GM15510 (cell line): ENCODE measurements around the gene POLRMT.

Experiments used
- POLR2A ChIP-seq: IDR thresholded peaks from 3 replicates; pipeline ENCODE4 v1.6.1; 2011; ENCODE audit warnings: borderline replicate concordance; ENCODE audit not compliant: insufficient read length; ENCODE audit errors: extremely low read depth

Gene POLRMT

DNA sequence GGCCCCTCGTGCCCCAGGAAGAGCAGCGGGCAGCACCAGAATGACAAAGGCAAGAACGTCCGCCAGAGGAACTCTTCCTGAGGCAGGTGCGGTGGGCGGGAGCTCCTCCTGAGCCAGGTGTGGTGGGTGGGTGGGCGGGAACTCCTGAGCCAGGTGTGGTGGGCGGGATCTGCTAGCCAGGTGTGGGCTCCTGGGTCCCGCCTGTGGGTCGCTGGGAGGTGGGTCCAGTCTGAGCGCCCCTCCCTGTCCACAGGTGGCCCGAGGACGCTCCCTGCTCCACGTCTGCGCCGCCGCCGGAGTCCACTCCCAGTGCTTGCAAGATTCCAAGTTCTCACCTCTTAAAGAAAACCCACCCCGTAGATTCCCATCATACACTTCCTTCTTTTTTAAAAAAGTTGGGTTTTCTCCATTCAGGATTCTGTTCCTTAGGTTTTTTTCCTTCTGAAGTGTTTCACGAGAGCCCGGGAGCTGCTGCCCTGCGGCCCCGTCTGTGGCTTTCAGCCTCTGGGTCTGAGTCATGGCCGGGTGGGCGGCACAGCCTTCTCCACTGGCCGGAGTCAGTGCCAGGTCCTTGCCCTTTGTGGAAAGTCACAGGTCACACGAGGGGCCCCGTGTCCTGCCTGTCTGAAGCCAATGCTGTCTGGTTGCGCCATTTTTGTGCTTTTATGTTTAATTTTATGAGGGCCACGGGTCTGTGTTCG is 50.7 kb downstream of the POLRMT start:
- TF ChIP-seq POLR2A: no peak

- no peak for TF ChIP-seq POLR2A
Measured at GRCh38 chr19:581399-582111, 51.8 kb downstream of the POLRMT start.

- TF ChIP-seq POLR2A: no peak
Measured at GRCh38 chr19:580274-580835, 53.0 kb downstream of the POLRMT start.

- no peak for TF ChIP-seq POLR2A
Measured at GRCh38 chr19:579842-580155, 53.5 kb downstream of the POLRMT start.

DNA sequence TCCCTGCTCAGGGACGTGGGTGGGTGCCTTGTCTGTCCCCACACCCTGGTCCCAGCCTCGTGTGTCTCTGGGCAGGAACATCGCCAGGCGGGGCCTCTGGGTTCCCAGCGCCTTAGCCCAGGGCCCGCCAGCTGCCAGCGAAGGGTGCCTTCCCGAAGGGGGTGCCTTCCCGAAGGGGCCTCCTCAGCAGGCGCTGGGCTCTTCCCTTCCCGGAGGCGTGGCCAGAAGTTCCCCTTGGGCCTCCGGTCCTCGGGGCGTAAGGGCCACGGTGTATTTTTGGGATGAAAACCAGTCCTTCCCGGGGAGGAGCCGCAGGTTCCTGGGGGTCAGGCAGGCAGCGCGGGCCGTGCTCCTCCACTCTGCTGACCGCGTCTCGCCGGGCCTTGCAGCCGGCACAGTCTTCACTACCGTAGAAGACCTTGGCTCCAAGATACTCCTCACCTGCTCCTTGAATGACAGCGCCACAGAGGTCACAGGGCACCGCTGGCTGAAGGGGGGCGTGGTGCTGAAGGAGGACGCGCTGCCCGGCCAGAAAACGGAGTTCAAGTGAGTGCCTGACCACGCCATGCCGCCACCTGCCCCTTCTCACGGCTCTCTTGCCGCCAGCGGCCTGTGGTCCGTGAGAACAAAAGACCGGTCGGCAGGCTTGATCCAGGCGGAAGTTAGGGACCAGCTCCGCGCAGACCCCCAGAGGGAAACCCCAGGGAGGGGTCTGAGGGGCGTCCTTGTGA is 54.1 kb downstream of the POLRMT start:
- no peak for TF ChIP-seq POLR2A

GRCh38 chr19:577439-578392 is 55.6 kb downstream of the POLRMT start:
- TF ChIP-seq POLR2A: no peak

- no peak for TF ChIP-seq POLR2A
Measured at GRCh38 chr19:576768-577438, 56.4 kb downstream of the POLRMT start.

DNA sequence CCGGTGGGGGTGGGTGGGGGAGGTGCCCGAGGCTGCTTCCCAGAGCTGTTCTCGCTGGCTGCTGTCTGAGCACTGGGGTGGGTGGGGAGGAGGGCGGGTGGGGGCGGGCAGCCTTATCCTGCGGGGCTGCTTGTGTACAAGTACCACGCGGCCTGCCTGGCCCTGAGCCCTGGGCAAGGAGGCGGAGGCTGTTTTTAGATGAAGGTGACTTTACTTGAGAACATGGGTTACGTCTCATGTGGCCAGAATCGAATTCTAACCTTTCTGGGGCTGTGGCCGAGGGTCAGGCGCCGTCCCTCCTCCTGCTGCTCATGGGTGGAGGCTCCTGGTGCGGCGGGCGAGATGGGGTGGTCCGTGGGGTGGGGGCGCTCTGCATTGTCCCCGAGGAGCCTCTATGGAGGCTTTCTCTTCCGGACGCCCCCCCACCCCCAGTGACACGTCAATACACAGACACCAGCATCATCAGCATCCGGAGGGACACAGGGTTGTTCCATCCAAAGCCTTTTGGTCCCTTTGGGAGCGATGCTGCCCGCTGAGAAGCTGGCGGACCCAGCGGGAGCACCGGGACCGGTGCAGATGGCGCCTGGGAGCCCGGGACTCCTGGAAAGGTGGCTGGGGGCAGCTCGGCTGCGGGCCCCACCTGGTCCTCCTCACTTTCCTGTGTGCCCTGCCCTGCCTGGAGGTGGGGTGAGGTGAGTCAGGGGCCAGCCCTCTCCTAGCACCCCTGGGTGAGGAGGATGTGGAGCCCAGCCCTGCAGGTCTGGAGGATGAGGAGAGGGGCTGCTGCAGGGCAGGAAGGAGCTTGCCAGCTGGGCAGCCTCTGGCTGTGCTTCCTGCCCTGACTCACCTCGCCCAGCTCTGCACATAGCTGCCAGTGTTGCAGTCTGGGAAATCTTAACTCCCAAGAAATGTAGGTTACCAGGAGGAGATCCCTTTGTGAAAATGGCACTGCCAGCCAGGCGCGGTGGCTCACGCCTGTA is 57.5 kb downstream of the POLRMT start:
- TF ChIP-seq POLR2A: no peak

GRCh38 chr19:574658-575526 is 58.4 kb downstream of the POLRMT start:
- no peak for TF ChIP-seq POLR2A

DNA sequence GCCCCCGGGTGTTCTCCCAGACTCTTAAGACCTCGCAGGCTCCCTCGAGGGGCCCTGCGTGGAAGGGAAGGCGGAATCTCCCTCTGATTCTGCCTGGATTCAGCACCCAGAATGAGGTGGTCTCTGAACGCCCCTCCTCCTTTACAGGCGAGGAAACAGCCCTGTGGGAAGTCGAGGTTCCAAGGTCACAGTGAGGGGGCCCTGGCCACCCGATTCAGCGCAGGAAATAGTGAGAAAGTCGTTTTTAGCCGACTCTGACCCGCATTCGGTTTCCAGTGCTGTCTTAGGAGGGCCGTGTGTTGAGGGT is 59.9 kb downstream of the POLRMT start:
- TF ChIP-seq POLR2A: no peak

- TF ChIP-seq POLR2A: no peak
Measured at GRCh38 chr19:572743-573518, 60.4 kb downstream of the POLRMT start.
